ENCODE results near the gene CMIP.

CMIP gene

DNA sequence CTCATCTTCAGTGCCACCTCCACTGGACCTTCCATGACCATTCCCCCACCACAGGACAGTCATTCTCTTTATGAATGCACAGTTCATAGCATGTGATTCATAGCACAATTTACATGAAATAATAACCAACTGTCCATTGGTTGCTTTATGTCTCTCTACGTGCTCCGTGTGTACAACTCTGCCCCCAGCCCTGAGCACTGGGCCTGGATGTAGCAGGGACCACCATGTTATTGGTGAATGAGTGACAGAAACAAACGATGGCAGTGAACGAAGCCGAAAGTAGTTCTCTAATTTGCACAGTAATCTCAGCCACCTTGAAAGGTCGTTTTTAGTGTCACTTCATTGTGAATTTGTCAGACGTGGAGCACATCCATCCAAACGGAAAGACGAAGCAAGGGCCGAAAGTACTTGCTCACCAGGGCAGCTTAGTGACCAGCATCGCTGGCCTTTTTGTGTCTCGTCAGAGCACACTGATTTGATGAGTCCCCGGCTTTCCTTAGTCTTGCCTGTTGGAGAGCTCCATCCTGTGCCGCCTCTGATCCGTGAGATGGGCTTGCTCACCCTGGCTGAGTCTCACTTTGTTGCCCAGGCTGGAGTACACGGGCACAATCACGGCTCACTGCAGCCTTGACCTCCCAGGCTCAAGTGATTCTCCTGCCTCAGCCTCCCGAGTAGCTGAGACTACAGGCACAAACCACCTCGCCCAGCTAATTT is 95.3 kb downstream of the CMIP start:
- peak overlapping the region; percentile 1 for H3K27ac Mint-ChIP-seq
- no peak overlapping the region for H3K4me3 Mint-ChIP-seq
- peaks cover 3% of the 10 kb centered on the region for H3K36me3 Mint-ChIP-seq
- H3K4me1 Mint-ChIP-seq (ENCODE audit: low read depth), result peaks cover 32% of the 10 kb centered on the region
- no peaks in the 10 kb centered on the region for H3K9me3 Mint-ChIP-seq (ENCODE audit: low read depth)
- no peaks in the 10 kb centered on the region for H3K27me3 Mint-ChIP-seq

DNA sequence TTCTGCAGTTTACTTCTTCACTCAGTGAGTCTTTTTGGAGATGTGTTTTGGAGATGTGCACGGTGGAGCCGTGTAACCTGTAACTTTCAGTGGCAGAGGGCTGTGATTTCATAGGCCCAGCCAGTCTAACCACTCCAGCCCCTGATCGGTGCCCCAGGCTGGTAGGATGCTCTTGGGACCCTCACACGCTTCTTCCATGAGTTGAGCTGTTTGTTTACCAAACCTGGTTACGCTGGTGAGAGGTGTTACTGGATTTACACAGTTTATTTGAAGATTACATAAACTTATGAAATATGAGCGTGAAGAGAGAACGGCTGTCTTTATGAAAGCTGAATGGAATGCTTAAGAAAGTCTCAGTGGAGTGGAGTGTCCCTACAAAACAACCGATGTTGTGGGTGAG is 96.7 kb downstream of the CMIP start:
- peaks cover 3% of the 10 kb centered on the region for H3K36me3 Mint-ChIP-seq
- H3K9me3 Mint-ChIP-seq (ENCODE audit: low read depth), result no peaks in the 10 kb centered on the region
- H3K4me1 Mint-ChIP-seq (ENCODE audit: low read depth), result peaks cover 37% of the 10 kb centered on the region
- H3K27me3 Mint-ChIP-seq, result no peaks in the 10 kb centered on the region
- no peak overlapping the region for H3K27ac Mint-ChIP-seq
- H3K4me3 Mint-ChIP-seq, result no peak overlapping the region

DNA sequence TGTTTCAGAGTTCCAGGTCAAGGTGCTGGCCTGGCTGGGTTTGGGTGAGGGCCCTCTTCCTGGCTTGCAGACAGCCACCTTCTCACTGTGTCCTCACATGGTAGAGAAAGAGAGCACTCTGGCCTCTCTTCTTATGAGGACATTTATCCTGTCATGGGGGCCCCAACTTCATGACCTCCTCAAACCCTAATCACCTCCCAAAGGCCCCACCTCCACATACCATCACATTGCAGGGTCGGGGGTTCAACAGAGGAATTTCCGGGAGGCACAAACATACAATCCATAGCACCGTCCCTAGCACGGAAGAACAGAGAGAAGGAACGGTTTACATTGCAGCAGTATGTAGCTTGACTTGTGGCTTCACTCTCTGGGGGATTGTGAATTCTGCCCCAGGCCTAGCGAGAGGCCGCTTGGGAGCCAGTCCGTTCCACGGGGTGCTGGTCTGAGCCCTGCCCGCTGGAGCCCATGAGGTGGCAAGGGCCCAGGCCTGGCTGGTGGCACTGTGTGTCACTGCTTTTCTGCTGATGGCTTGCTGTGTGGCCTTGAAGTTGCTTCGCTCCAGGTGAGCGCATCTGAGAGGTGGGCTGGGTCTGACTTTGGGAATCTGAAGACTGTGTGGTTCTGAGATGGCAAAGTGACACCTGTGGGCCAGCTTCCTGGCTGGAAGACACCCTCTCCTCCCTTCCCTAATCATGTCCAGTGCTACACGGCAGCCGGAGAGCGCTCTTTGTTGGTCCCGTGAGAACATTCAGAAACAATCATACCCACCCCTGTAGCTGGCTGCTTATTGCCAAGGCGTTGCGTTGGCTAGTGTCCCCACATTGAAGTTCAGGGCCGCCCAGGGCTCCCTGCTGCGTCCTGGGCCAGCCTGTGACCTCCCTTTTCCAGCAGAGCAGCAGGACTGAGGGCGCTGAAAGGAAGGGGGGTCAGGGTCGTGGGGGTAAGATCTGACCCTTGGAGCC is 98.3 kb downstream of the CMIP start:
- H3K27ac Mint-ChIP-seq, result no peak overlapping the region
- peaks cover 42% of the 10 kb centered on the region for H3K4me1 Mint-ChIP-seq (ENCODE audit: low read depth)
- H3K9me3 Mint-ChIP-seq (ENCODE audit: low read depth), result no peaks in the 10 kb centered on the region
- H3K4me3 Mint-ChIP-seq, result no peak overlapping the region
- peaks cover 3% of the 10 kb centered on the region for H3K36me3 Mint-ChIP-seq
- H3K27me3 Mint-ChIP-seq, result no peaks in the 10 kb centered on the region

DNA sequence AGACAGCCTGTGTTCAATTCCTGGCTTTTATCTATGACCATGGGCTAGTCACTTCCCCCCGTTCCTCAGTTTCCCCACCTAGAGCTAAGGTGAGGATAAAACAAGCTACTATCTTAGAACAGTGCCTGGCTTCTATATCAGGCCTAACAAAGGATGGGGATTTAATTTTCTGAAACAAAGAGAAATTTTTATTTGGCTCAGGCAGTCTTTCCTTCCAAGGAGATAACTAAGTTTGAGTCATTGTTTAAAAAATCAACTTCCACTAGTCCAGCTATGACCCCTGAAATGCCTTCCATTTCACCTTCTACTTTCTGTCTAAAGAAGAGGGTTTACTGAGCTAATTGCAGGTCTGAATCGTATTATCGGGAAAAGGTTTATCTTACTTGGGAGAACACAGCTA is 99.0 kb downstream of the CMIP start:
- Mint-ChIP-seq H3K27ac (no peak overlapping the region), H3K36me3 (peaks cover 3% of the 10 kb centered on the region), H3K4me1 (ENCODE audit: low read depth) (peaks cover 42% of the 10 kb centered on the region), H3K9me3 (ENCODE audit: low read depth) (no peaks in the 10 kb centered on the region), H3K27me3 (no peaks in the 10 kb centered on the region), H3K4me3 (no peak overlapping the region)

DNA sequence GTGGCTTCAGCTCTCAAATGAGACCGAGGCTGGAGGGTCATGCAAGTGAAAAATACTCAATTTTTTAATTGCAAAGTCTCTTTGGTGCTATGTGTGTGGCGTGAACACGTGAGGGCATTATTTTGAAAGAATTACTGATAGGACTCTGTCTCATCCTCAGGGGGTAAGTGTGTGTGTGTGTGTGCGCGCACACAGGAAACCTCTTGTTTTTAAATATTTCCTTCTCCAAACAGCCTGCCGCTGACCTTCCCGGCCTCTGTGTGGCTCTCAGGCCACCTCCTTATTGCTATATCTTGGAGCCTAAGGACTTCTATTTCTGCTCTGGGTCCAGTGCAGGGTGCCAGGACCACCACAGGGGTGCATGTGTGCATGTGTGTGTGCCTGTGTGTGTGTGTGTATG is 99.7 kb downstream of the CMIP start:
- no peaks in the 10 kb centered on the region for H3K27me3 Mint-ChIP-seq
- peaks cover 3% of the 10 kb centered on the region for H3K36me3 Mint-ChIP-seq
- peaks cover 44% of the 10 kb centered on the region for H3K4me1 Mint-ChIP-seq (ENCODE audit: low read depth)
- no peaks in the 10 kb centered on the region for H3K9me3 Mint-ChIP-seq (ENCODE audit: low read depth)
- H3K4me3 Mint-ChIP-seq, result no peak overlapping the region
- no peak overlapping the region for H3K27ac Mint-ChIP-seq

DNA sequence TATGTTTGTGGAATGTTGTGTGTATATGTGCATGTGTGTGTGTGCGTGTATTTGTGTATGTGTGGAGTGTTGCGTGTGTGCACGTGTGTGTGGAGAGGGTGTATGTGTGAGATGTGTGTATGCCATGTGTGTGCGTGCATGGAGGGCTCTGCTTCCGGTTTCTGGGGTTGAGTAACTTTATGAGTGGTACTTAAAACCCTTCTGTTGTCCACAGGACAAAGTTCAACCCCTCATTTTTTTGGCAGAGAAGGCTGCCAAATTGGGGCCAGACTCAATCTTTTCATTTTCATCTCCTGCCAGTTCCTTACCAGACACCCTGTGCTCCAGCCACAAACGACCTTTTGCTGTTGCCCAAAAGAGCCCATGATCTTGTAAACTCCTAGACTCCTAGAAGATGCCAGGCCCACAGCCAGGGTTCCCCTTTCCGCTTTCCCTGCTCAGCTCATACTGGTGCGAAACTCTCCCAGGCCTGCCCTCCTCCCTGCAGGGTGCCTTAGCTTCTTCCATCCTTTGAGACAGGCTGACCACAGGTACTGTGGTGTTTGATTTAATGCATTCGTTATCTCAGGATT is 100.2 kb downstream of the CMIP start:
- Mint-ChIP-seq H3K27me3 (no peaks in the 10 kb centered on the region), H3K27ac (no peak overlapping the region), H3K4me3 (no peak overlapping the region), H3K9me3 (ENCODE audit: low read depth) (no peaks in the 10 kb centered on the region), H3K4me1 (ENCODE audit: low read depth) (peaks cover 42% of the 10 kb centered on the region), H3K36me3 (peaks cover 3% of the 10 kb centered on the region)

DNA sequence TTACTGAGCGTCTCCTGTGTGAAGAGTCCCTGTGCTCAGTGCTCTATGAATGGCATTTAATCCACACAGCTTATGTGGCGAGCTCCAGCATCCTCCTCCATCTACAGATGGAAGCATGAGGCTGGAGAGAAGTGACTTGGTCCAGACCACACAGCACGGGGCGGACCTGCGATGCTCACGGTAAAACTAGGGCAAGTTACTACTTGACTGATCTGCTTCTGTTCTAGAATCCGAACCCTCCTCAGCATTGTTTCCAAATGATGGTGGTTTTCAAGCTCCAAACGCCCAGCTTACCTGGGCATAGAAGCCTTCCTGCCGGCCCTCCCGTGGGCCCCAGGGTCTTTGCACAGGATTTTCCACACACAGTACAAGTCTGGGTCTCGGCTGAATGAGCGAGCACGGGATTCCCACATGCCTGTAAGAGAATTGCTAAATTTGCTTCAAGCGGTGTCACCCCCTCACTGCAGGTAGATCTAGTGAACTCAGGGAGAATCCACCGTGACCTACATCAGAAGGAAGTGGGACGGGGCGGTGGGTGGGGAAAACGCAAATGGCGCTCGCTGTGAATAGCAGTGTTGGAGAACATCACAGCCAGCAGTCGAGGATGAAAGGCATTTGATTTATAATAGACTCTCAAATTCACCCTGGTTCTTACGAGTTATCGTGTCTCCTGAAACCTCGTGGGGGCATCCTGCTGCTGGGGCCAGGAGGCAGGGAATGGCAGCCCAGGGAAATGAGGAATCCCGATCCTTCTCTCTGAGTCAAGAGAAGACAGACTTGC is 101.1 kb downstream of the CMIP start:
- Mint-ChIP-seq H3K27me3 (no peaks in the 10 kb centered on the region), H3K9me3 (ENCODE audit: low read depth) (no peaks in the 10 kb centered on the region), H3K4me1 (ENCODE audit: low read depth) (peaks cover 44% of the 10 kb centered on the region), H3K4me3 (no peak overlapping the region), H3K36me3 (peaks cover 3% of the 10 kb centered on the region), H3K27ac (no peak overlapping the region)

DNA sequence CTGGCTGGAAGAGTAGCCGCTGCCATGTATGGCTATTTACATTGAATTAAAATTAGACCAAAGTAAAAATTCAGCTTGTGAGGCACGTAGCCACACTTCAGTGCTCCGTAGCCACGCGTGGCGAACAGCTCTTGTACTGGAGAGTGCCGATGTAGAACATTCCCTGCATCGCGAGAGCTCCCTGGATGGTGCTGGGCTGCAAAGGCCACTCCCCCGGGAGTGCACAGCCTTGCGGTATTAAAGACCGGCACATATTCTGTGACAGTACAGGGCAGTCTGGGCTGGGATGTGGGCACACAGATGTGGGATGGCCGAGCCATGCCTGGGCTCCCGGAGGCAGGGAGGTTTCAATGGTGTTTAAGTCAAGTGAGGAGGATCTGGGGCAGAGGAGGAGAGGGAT is 102.2 kb downstream of the CMIP start:
- no peaks in the 10 kb centered on the region for H3K36me3 Mint-ChIP-seq
- no peaks in the 10 kb centered on the region for H3K27me3 Mint-ChIP-seq
- no peak overlapping the region for H3K27ac Mint-ChIP-seq
- peaks cover 48% of the 10 kb centered on the region for H3K4me1 Mint-ChIP-seq (ENCODE audit: low read depth)
- no peaks in the 10 kb centered on the region for H3K9me3 Mint-ChIP-seq (ENCODE audit: low read depth)
- no peak overlapping the region for H3K4me3 Mint-ChIP-seq

DNA sequence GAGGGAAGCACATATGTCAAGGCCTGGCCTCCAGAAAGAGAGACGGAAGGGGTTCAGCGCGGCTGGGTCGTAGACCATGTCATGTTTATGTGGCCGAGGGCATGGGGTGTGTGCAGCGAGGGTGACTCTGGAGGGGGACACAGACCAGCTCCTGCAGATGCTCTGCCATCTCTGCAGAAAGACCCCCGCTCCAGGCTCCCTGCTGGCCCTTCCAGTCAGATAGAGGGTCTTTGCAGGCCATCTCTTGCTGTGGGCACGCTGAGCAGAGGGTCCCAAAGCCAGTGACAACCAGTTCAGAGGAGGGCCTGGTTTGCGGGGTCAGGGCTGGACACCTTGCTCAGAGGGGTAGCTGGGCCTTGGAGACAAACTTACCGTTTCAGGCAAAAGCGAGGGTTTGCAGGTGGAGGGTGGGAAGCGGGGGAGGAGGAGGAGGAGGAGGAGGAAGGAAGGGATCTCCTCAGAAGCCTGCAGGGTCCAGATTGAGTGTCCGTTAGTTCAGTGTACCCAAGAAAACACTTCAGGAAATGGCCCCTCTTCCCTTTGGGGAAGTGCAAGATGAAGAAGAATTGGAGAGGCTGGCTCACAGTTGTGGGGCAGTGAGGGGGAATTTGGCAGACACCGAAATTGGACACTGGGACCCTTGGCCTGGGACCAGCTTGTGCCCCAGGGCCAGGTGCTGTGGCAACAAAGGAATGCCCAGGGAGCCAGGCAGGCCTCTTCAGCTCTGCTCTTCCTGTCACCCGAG is 102.8 kb downstream of the CMIP start:
- H3K9me3 Mint-ChIP-seq (ENCODE audit: low read depth), result no peaks in the 10 kb centered on the region
- no peaks in the 10 kb centered on the region for H3K27me3 Mint-ChIP-seq
- no peak overlapping the region for H3K27ac Mint-ChIP-seq
- no peak overlapping the region for H3K4me3 Mint-ChIP-seq
- no peaks in the 10 kb centered on the region for H3K36me3 Mint-ChIP-seq
- peaks cover 50% of the 10 kb centered on the region for H3K4me1 Mint-ChIP-seq (ENCODE audit: low read depth)

DNA sequence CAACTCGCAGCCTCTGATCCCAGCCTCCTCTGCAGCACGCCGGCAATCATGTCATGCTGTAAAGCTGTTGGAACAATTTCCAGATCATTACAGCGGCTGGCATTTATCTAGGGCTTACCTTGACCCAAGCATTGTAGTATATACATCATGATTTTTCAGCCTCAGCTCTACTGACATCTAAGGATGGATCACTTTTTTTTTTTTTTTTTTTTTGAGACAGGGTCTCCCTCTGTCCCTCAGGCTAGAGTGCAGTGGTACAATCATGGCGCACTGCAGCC is 103.3 kb downstream of the CMIP start:
- no peaks in the 10 kb centered on the region for H3K27me3 Mint-ChIP-seq
- H3K4me3 Mint-ChIP-seq, result no peak overlapping the region
- peaks cover 53% of the 10 kb centered on the region for H3K4me1 Mint-ChIP-seq (ENCODE audit: low read depth)
- H3K36me3 Mint-ChIP-seq, result no peaks in the 10 kb centered on the region
- H3K9me3 Mint-ChIP-seq (ENCODE audit: low read depth), result no peaks in the 10 kb centered on the region
- H3K27ac Mint-ChIP-seq, result no peak overlapping the region

DNA sequence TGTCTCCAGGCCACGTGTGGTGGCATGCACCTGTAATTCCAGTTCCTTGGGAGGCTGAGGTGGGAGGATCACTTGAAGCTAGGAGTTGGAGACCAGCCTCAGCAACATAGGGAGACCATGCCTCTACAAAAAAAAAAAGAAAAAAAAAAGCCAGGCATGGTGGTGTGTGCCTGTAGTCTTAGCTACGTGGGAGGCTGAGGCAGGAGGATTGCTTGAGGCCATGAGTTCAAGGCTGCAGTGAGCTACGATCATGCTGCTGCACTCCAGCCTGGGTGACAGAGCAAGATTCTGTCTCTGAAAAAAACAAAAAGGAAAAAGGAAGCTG is 103.9 kb downstream of the CMIP start:
- Mint-ChIP-seq H3K9me3 (ENCODE audit: low read depth) (no peaks in the 10 kb centered on the region), H3K27me3 (no peaks in the 10 kb centered on the region), H3K36me3 (no peaks in the 10 kb centered on the region), H3K4me1 (ENCODE audit: low read depth) (peaks cover 54% of the 10 kb centered on the region), H3K27ac (no peak overlapping the region), H3K4me3 (no peak overlapping the region)

DNA sequence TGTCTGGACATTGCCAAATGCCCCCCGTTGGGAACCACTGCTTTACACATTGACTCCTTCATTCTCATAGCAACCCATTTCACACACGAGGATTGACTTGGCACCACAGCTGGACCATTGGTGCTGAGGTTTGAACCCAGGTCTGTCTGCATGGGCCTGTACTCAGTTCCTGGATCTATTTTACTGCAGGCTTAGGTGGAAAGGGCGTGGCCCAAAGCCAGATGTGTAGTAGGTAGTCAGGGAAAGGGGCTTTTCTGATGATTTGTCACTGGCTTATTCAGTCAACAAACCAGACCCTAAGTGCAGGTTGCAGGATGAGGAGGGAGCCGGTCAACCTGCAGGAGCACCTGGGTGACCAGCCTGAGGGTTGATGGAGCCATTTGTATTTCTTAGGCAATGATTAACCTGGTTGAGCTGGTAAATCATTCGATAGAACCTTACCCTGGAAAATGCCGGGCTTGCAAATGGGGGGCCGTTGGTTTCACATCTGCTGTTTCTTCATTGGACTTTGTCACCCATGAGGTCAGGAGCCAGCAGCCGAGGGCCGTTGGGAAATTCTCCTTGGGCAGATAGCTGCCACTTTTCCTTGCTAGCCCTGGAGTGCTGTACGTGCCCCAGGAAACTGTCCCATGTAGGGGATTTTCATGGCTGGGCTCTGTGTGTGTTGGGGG is 104.4 kb downstream of the CMIP start:
- Mint-ChIP-seq H3K4me3 (no peak overlapping the region), H3K36me3 (no peaks in the 10 kb centered on the region)

DNA sequence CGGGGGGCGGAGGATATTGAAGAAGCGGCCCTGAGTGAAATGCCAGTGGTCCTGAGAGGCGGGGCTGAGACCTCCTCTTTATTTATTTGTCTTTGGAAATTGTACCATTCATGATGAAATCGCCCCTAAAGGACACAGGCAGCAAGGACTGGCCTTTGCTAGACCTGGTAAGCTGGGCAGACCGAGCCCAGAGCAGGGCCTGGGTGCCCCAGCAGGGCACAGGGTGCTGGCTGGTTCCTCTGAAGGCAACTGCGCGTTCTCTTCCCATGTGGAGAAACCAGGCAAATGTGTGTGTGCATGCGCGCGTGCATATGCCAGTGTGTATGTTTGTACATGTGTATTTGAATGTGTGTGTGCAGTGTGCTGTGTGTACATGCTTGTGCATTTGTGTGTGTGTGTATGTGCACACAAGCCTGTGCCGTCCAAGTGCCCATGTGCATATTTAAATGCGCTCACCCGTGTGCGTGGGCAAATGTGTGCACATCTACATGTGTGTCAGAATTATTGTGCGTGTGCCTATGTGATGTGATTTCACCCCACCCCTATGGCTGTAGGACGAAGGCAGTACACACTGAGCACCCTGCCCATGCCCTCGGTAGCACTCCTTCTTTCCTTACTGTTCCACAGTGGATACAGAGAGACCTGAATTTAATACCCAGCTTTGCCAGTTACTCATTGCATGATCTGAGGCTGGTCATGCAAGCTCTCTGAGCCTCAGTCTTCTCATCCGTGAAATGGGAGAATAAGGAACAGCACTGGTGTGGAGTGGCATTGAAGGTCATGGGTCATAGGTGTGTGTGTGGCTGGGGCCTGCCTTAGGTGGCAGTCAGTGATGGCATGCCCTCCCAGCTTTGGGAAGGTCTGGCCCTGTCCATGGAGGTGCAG is 105.2 kb downstream of the CMIP start:
- peaks cover 53% of the 10 kb centered on the region for H3K4me1 Mint-ChIP-seq (ENCODE audit: low read depth)
- H3K9me3 Mint-ChIP-seq (ENCODE audit: low read depth), result no peaks in the 10 kb centered on the region
- no peak overlapping the region for H3K27ac Mint-ChIP-seq
- no peak overlapping the region for H3K4me3 Mint-ChIP-seq
- H3K27me3 Mint-ChIP-seq, result no peaks in the 10 kb centered on the region
- H3K36me3 Mint-ChIP-seq, result no peaks in the 10 kb centered on the region

More for the DNA sequence above, 104.4 kb downstream of the CMIP start:
- Mint-ChIP-seq H3K9me3 (ENCODE audit: low read depth) (no peaks in the 10 kb centered on the region), H3K27me3 (no peaks in the 10 kb centered on the region), H3K4me1 (ENCODE audit: low read depth) (peaks cover 54% of the 10 kb centered on the region), H3K27ac (no peak overlapping the region)
